HCT116 (cell line): ENCODE measurements around the gene LRP2. TPM values are rescaled to one million over a fixed set of nuclear protein-coding genes. Genes with fewer than 3 reads are reported as not detected.

ENCODE experiments used
- ATAC-seq: fragments of 200-7000 bp; cut with Tn5 transposase; 2 replicates; pipeline ENCODE4 v1.9.1; 2020; ENCODE audit warnings: mild to moderate bottlenecking, moderate library complexity
- BruUV-seq: library from RNA; stranded (reverse); fragments of 400-500 nt; replicated peaks from 2 replicates; lab custom pipeline; 2021; lab: Mats Ljungman, UMichigan
- CTCF ChIA-PET: fragments of 300-600 bp; sonication (Branson Sonifier 250); formaldehyde crosslinking; loops from one replicate; lab custom pipeline; 2021; ENCODE audit warnings: antibody characterized with exemption; lab: Charles Lee
- POLR2A ChIA-PET: fragments of 300-600, 350-600 bp; sonication (Branson Sonifier 250); formaldehyde crosslinking; loops from one replicate; lab custom pipeline; 2021; ENCODE audit warnings: antibody characterized with exemption; lab: Charles Lee
- RAD21 ChIA-PET, 2 experiments: fragments of 300-600 bp; sonication (Branson Sonifier 250); formaldehyde crosslinking; loops; one replicate each; lab custom pipeline; 2023; ENCODE audit warnings: low total read pairs in 2 of 2; ENCODE audit not compliant: uncharacterized antibody in 2 of 2, unreplicated experiment in 2 of 2, low non-redundant PET in 1 of 2; lab: Charles Lee
- DNase-seq: peaks from one replicate; pipeline ENCODE4 v3.0.0-alpha.2; 2010; ENCODE audit warnings: low read depth, low spot score
- H2AFZ ChIP-seq: fragments of 200-600 bp; shearing (Covaris generic), sonication (generic); 2 replicates; pipeline ENCODE4 v1.6.1; 2017; ENCODE audit warnings: low read depth, mixed run types, mixed read lengths, antibody characterized with exemption, low read length; ENCODE audit not compliant: poor library complexity, severe bottlenecking
- H3K27ac ChIP-seq: 2 replicates; pipeline ENCODE4 v1.5.1; 2012; ENCODE audit warnings: low read depth, low read length
- H3K27me3 ChIP-seq: fragments of 200-600 bp; sonication (generic); 2 replicates; pipeline ENCODE4 v1.6.1; 2016; ENCODE audit warnings: mixed run types, low read length, mixed read lengths; ENCODE audit not compliant: insufficient read depth
- H3K36me3 ChIP-seq, 2 experiments: fragments of 200-500 bp in 1 of 2; fragments of 200-600 bp in 1 of 2; sonication (Bioruptor generic) in 1 of 2; sonication (generic) in 1 of 2; 2 replicates each; pipeline versions ENCODE4 v1.5.1 to v1.6.1; 2014 to 2016; ENCODE audit warnings: low read length in 2 of 2, inconsistent platforms in 1 of 2, mixed read lengths in 1 of 2, mixed run types in 1 of 2; ENCODE audit not compliant: insufficient read depth in 2 of 2, control insufficient read depth in 1 of 2
- H3K4me1 ChIP-seq, 2 experiments: fragments of 200-600 bp in 1 of 2; sonication (generic) in 1 of 2; 2 replicates each; pipeline versions ENCODE4 v1.5.1 to v1.6.1; 2012 to 2017; ENCODE audit warnings: low read length in 2 of 2, inconsistent platforms in 1 of 2, mild to moderate bottlenecking in 1 of 2, mixed read lengths in 1 of 2, mixed run types in 1 of 2, moderate library complexity in 1 of 2; ENCODE audit not compliant: insufficient read depth in 2 of 2, control insufficient read depth in 1 of 2
- H3K4me2 ChIP-seq: fragments of 200-600 bp; sonication (generic); 2 replicates; pipeline ENCODE4 v1.6.1; 2017; ENCODE audit warnings: mixed run types, low read length, mixed read lengths
- H3K4me3 ChIP-seq, 2 experiments: fragments of 200-600 bp in 1 of 2; sonication (generic) in 1 of 2; replicated peaks in 1 of 2; 2 replicates each; pipeline ENCODE4 v1.5.1; 2011 to 2016; ENCODE audit warnings: low read length in 2 of 2, control low read depth in 1 of 2, low read depth in 1 of 2, mild to moderate bottlenecking in 1 of 2, mixed read lengths in 1 of 2, mixed run types in 1 of 2
- H3K79me2 ChIP-seq: fragments of 200-600 bp; sonication (generic); 2 replicates; pipeline ENCODE4 v1.6.1; 2017; ENCODE audit warnings: mild to moderate bottlenecking, mixed run types, low read length, moderate library complexity, mixed read lengths; ENCODE audit not compliant: insufficient read depth
- H3K9ac ChIP-seq: fragments of 200-600 bp; sonication (generic); 2 replicates; pipeline ENCODE4 v1.6.1; 2016; ENCODE audit warnings: low read length, mixed read lengths
- H3K9me2 ChIP-seq: fragments of 200-600 bp; sonication (generic), shearing (Covaris generic); 2 replicates; pipeline ENCODE4 v1.6.1; 2017; ENCODE audit warnings: mixed run types, mild to moderate bottlenecking, moderate library complexity; ENCODE audit not compliant: insufficient read depth
- H3K9me3 ChIP-seq, 2 experiments: fragments of 200-500 bp in 1 of 2; fragments of 200-600 bp in 1 of 2; sonication (Bioruptor generic) in 1 of 2; sonication (generic) in 1 of 2; 2 replicates each; pipeline ENCODE4 v1.6.1; 2014 to 2017; ENCODE audit warnings: low read length in 2 of 2, mixed read lengths in 2 of 2, inconsistent platforms in 1 of 2, low read depth in 1 of 2, mild to moderate bottlenecking in 1 of 2, mixed run types in 1 of 2, moderate library complexity in 1 of 2; ENCODE audit not compliant: control insufficient read depth in 1 of 2, insufficient read depth in 1 of 2
- H4K20me1 ChIP-seq: fragments of 200-600 bp; sonication (generic), shearing (Covaris generic); 2 replicates; pipeline ENCODE4 v1.6.1; 2017; ENCODE audit warnings: mixed run types, mild to moderate bottlenecking, moderate library complexity; ENCODE audit not compliant: insufficient read depth
- CBX3 ChIP-seq: IDR thresholded peaks from 2 replicates; pipeline ENCODE4 v1.6.1; 2012; ENCODE audit warnings: low read depth
- CEBPB ChIP-seq: IDR thresholded peaks from 2 replicates; pipeline ENCODE4 v1.6.1; 2012; ENCODE audit warnings: low read depth
- EGR1 ChIP-seq: IDR thresholded peaks from 2 replicates; pipeline ENCODE4 v1.6.1; 2012; ENCODE audit warnings: low read depth
- ELF1 ChIP-seq: IDR thresholded peaks from 2 replicates; pipeline ENCODE4 v1.6.1; 2012; ENCODE audit warnings: low read depth, borderline replicate concordance
- EZH2 ChIP-seq: fragments of 200-600 bp; sonication (generic); IDR thresholded peaks from 2 replicates; pipeline ENCODE4 v1.6.1; 2017; ENCODE audit warnings: antibody characterized with exemption, mixed run types
- FOSL1 ChIP-seq: IDR thresholded peaks from 2 replicates; pipeline ENCODE4 v1.6.1; 2012; ENCODE audit warnings: low read depth
- JUND ChIP-seq: IDR thresholded peaks from 2 replicates; pipeline ENCODE4 v1.6.1; 2012
- POLR2A ChIP-seq: IDR thresholded peaks from 2 replicates; pipeline ENCODE4 v1.7.0; 2011; ENCODE audit warnings: borderline replicate concordance; ENCODE audit not compliant: insufficient read depth, insufficient read length; ENCODE audit errors: extremely low read depth
- POLR2AphosphoS5 ChIP-seq: IDR thresholded peaks from 2 replicates; pipeline ENCODE4 v1.6.1; 2011; ENCODE audit warnings: mild to moderate bottlenecking, low read depth, low read length, moderate library complexity
- RAD21 ChIP-seq: IDR thresholded peaks from 2 replicates; pipeline ENCODE4 v1.6.1; 2012; ENCODE audit warnings: low read depth, mild to moderate bottlenecking
- SIN3A ChIP-seq: IDR thresholded peaks from 2 replicates; pipeline ENCODE4 v1.6.1; 2012; ENCODE audit warnings: low read depth
- SP1 ChIP-seq: IDR thresholded peaks from 2 replicates; pipeline ENCODE4 v1.6.1; 2012; ENCODE audit warnings: low read depth
- SRF ChIP-seq: IDR thresholded peaks from 2 replicates; pipeline ENCODE4 v1.6.1; 2012; ENCODE audit warnings: low read depth
- TCF7L2 ChIP-seq: IDR thresholded peaks from 2 replicates; pipeline ENCODE4 v1.7.0; 2011; ENCODE audit warnings: borderline replicate concordance, inconsistent platforms; ENCODE audit not compliant: insufficient read depth, insufficient read length; ENCODE audit errors: extremely low read depth
- ZFX ChIP-seq: fragments of 450-650 bp; IDR thresholded peaks from 2 replicates; pipeline ENCODE4 v1.6.1; 2017
- ZNF274 ChIP-seq: fragments of 200-500 bp; sonication (Bioruptor generic); IDR thresholded peaks from 2 replicates; pipeline ENCODE4 v1.6.1; 2014; ENCODE audit warnings: mild to moderate bottlenecking, low read depth, low read length, inconsistent platforms
- intact Hi-C: fragments of 100-400 bp; cut with micrococcal nuclease; formaldehyde crosslinking; loops from 2 replicates; pipeline ENCODE4 v1.10.0; 2022
- total RNA-seq: library from RNA; stranded (reverse); gene quantifications from one replicate; pipeline ENCODE4 v1.2.1, GENCODE V29; 2021; ENCODE audit not compliant: unreplicated experiment
- TF ChIP-seq, protein P1 (sequence below), 3 experiments: fragments of 200-600 bp in 1 of 3; sonication (generic) in 1 of 3; IDR thresholded peaks in 2 of 3; conservative IDR thresholded peaks in 1 of 3; 2 replicates each; pipeline ENCODE4 v1.5.1; 2012 to 2017; ENCODE audit warnings: low read depth in 2 of 3, low read length in 2 of 3, antibody characterized with exemption in 1 of 3, borderline replicate concordance in 1 of 3, control low read depth in 1 of 3, mild to moderate bottlenecking in 1 of 3, mixed read lengths in 1 of 3, mixed run types in 1 of 3, moderate library complexity in 1 of 3; ENCODE audit not compliant: insufficient read depth in 1 of 3
- TF ChIP-seq, protein P2 (sequence below): IDR thresholded peaks from 2 replicates; pipeline ENCODE4 v1.6.1; 2011; ENCODE audit warnings: mild to moderate bottlenecking, low read length, moderate library complexity; ENCODE audit not compliant: insufficient replicate concordance; ENCODE audit errors: extremely low read depth
- TF ChIP-seq, protein P3 (sequence below): IDR thresholded peaks from 2 replicates; pipeline ENCODE4 v1.6.1; 2012
- TF ChIP-seq, protein P4 (sequence below): IDR thresholded peaks from 2 replicates; pipeline ENCODE4 v1.6.1; 2012; ENCODE audit warnings: low read depth

LRP2 gene
- total RNA-seq, 1 experiment from 2014 or later = 0.20 TPM

DNA sequence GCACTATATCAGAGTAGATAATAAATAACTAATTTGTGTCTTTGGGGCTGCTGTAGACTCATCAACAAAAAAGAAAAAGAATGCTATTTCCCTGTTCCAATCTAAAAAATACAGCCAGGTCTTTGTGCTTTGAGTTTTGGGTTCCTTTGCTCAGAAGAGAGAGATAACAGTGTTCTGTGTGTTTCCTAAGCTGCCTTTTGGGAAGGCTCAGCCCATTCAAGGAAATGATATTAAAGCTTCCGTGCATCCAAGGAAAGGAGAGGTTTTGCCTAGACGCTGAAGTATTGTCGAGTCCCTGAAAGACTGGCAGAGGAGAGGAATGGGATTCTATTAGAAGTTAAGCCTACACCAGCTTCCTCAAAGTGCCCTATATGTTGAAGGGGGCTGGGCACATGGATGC is 25.8 kb upstream of the LRP2 start (continued):
- no peak for TF ChIP-seq POLR2AphosphoS5
- TF ChIP-seq TCF7L2 = no peak
- TF ChIP-seq ELF1 = no peak
- TF ChIP-seq, protein P1, sequence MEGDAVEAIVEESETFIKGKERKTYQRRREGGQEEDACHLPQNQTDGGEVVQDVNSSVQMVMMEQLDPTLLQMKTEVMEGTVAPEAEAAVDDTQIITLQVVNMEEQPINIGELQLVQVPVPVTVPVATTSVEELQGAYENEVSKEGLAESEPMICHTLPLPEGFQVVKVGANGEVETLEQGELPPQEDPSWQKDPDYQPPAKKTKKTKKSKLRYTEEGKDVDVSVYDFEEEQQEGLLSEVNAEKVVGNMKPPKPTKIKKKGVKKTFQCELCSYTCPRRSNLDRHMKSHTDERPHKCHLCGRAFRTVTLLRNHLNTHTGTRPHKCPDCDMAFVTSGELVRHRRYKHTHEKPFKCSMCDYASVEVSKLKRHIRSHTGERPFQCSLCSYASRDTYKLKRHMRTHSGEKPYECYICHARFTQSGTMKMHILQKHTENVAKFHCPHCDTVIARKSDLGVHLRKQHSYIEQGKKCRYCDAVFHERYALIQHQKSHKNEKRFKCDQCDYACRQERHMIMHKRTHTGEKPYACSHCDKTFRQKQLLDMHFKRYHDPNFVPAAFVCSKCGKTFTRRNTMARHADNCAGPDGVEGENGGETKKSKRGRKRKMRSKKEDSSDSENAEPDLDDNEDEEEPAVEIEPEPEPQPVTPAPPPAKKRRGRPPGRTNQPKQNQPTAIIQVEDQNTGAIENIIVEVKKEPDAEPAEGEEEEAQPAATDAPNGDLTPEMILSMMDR (IDR thresholded peaks at IDR 0.05 in 2 of 3, conservative IDR thresholded peaks at IDR 0.05 in 1 of 3; ENCODE audit: borderline replicate concordance in 1 of 3, insufficient read depth in 1 of 3, low read depth in 2 of 3, low read length in 2 of 3) = no peak
- no peak for TF ChIP-seq SIN3A

DNA sequence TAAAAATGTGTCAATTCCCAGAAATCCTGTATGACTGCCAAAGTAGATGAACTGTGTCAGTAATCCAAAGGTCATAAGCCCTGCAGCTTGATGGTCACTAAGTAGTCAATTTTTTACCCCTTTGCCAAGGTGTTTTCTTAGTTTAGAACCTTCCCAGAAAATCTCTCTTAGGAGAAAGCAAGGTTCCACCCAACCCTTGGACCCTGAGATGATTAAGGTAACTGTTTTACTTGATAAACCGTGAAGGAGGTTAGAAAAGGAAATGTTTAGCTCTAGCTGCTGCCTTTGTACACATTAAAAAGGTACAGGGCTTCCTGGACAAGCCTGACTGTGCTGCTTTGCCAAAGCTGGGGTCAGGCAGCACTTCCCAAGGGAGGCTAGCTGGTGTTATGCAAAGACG is 24.4 kb upstream of the LRP2 start:
- H3K27ac ChIP-seq = no peak overlapping the region
- no peak overlapping the region for H3K9ac ChIP-seq
- H3K36me3 ChIP-seq = no peaks in the 10 kb centered on the region
- no peaks in the 10 kb centered on the region for H3K9me2 ChIP-seq
- no peaks in the 10 kb centered on the region for H3K9me3 ChIP-seq
- ChIA-PET RAD21 (no interaction called here), CTCF (no interaction called here), POLR2A (no interaction called here)
- BruUV-seq = no TSS peak
- no peak for DNase-seq
- H4K20me1 ChIP-seq = no peaks in the 10 kb centered on the region
- intact Hi-C loops = no loop called here
- H3K27me3 ChIP-seq = no peaks in the 10 kb centered on the region
- H3K4me3 ChIP-seq = no peak overlapping the region
- no peaks in the 10 kb centered on the region for H3K4me1 ChIP-seq
- no peak for ATAC-seq
- H2AFZ ChIP-seq = no peak overlapping the region
- H3K79me2 ChIP-seq = no peaks in the 10 kb centered on the region
- H3K4me2 ChIP-seq = no peak overlapping the region
- TF ChIP-seq JUND = no peak
- TF ChIP-seq ELF1 = no peak
- TF ChIP-seq EGR1 = no peak
- TF ChIP-seq SP1 = no peak
- TF ChIP-seq POLR2A = no peak
- TF ChIP-seq, protein P2, sequence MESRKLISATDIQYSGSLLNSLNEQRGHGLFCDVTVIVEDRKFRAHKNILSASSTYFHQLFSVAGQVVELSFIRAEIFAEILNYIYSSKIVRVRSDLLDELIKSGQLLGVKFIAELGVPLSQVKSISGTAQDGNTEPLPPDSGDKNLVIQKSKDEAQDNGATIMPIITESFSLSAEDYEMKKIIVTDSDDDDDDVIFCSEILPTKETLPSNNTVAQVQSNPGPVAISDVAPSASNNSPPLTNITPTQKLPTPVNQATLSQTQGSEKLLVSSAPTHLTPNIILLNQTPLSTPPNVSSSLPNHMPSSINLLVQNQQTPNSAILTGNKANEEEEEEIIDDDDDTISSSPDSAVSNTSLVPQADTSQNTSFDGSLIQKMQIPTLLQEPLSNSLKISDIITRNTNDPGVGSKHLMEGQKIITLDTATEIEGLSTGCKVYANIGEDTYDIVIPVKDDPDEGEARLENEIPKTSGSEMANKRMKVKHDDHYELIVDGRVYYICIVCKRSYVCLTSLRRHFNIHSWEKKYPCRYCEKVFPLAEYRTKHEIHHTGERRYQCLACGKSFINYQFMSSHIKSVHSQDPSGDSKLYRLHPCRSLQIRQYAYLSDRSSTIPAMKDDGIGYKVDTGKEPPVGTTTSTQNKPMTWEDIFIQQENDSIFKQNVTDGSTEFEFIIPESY = no peak
- no peak for TF ChIP-seq POLR2AphosphoS5
- no peak for TF ChIP-seq SRF
- no peak for TF ChIP-seq SIN3A
- TF ChIP-seq CBX3 = no peak
- TF ChIP-seq ZNF274 = no peak
- TF ChIP-seq ZFX = no peak
- no peak for TF ChIP-seq EZH2
- no peak for TF ChIP-seq RAD21
- TF ChIP-seq, protein P3, sequence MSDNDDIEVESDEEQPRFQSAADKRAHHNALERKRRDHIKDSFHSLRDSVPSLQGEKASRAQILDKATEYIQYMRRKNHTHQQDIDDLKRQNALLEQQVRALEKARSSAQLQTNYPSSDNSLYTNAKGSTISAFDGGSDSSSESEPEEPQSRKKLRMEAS = no peak
- no peak for TF ChIP-seq FOSL1
- no peak for TF ChIP-seq TCF7L2
- no peak for TF ChIP-seq CEBPB
- TF ChIP-seq, protein P4, sequence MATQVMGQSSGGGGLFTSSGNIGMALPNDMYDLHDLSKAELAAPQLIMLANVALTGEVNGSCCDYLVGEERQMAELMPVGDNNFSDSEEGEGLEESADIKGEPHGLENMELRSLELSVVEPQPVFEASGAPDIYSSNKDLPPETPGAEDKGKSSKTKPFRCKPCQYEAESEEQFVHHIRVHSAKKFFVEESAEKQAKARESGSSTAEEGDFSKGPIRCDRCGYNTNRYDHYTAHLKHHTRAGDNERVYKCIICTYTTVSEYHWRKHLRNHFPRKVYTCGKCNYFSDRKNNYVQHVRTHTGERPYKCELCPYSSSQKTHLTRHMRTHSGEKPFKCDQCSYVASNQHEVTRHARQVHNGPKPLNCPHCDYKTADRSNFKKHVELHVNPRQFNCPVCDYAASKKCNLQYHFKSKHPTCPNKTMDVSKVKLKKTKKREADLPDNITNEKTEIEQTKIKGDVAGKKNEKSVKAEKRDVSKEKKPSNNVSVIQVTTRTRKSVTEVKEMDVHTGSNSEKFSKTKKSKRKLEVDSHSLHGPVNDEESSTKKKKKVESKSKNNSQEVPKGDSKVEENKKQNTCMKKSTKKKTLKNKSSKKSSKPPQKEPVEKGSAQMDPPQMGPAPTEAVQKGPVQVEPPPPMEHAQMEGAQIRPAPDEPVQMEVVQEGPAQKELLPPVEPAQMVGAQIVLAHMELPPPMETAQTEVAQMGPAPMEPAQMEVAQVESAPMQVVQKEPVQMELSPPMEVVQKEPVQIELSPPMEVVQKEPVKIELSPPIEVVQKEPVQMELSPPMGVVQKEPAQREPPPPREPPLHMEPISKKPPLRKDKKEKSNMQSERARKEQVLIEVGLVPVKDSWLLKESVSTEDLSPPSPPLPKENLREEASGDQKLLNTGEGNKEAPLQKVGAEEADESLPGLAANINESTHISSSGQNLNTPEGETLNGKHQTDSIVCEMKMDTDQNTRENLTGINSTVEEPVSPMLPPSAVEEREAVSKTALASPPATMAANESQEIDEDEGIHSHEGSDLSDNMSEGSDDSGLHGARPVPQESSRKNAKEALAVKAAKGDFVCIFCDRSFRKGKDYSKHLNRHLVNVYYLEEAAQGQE = no peak
